Lung (tissue), 12 donors: ENCODE results near the gene ALCAM. TPM values are rescaled to one million over a fixed set of nuclear protein-coding genes. Genes with fewer than 3 reads are reported as not detected.

ENCODE experiments used
- ATAC-seq: fragments of 200-7000 bp; cut with Tn5 transposase; one replicate; pipeline ENCODE4 v1.9.1; 2020; ENCODE audit warnings: moderate number of reproducible peaks; ENCODE audit not compliant: insufficient read depth, low FRiP score
- DNase-seq, 3 donors: peaks; one replicate each; pipeline ENCODE4 v3.0.0-alpha.2; 2013 to 2017
- H3K27ac ChIP-seq, 2 donors: one replicate each; pipeline ENCODE4 v1.5.1; 2013; ENCODE audit warnings: mild to moderate bottlenecking in 2 of 2, moderate library complexity in 2 of 2, control low read depth in 1 of 2, inconsistent platforms in 1 of 2, low read depth in 1 of 2, low read length in 1 of 2
- H3K27me3 ChIP-seq, 3 donors: one replicate each; pipeline ENCODE4 v1.5.1; 2013; ENCODE audit warnings: low read length in 2 of 3; ENCODE audit not compliant: control insufficient read depth in 3 of 3, insufficient read depth in 3 of 3
- H3K36me3 ChIP-seq, 4 donors: one replicate each; pipeline ENCODE4 v1.5.1; 2013; ENCODE audit warnings: low read length in 4 of 4, mild to moderate bottlenecking in 1 of 4, moderate library complexity in 1 of 4; ENCODE audit not compliant: control insufficient read depth in 4 of 4, insufficient read depth in 4 of 4
- H3K4me1 ChIP-seq, 5 donors: one replicate each; pipeline ENCODE4 v1.5.1; 2013; ENCODE audit warnings: low read length in 5 of 5, mild to moderate bottlenecking in 2 of 5, moderate library complexity in 1 of 5; ENCODE audit not compliant: control insufficient read depth in 5 of 5, insufficient read depth in 5 of 5
- H3K4me3 ChIP-seq: one replicate; pipeline ENCODE4 v1.5.1; 2013; ENCODE audit warnings: mild to moderate bottlenecking, control low read depth, moderate library complexity
- H3K9ac ChIP-seq, 2 donors: one replicate each; pipeline ENCODE4 v1.5.1; 2013; ENCODE audit warnings: low read length in 2 of 2, control low read depth in 1 of 2; ENCODE audit not compliant: insufficient read depth in 1 of 2
- H3K9me3 ChIP-seq, 4 donors: one replicate each; pipeline ENCODE4 v1.5.1; 2013; ENCODE audit warnings: low read length in 3 of 4, mild to moderate bottlenecking in 1 of 4, moderate library complexity in 1 of 4; ENCODE audit not compliant: control insufficient read depth in 4 of 4, insufficient read depth in 3 of 4
- WGBS, 2 donors: extraction: QIAGEN DNeasy Blood & Tissue Kit; methylation state at CpG; one replicate each; pipeline ENCODE4 v1.1.7; 2013; 5-methylcytosine and 5-hydroxymethylcytosine counted together
- polyA plus RNA-seq, 2 donors: library from polyadenylated mRNA; stranded (reverse); fragments of 200-250 nt; gene quantifications; one replicate each; pipeline ENCODE4 v1.2.1, GENCODE V29; 2013
- total RNA-seq, 2 donors: library from RNA; depleted of rRNA in 1 of 2; stranded (reverse); fragments of >200 nt in 1 of 2; gene quantifications; one replicate each; pipeline ENCODE4 v1.2.1, GENCODE V29; 2014 to 2021
- TF ChIP-seq, protein P1 (sequence below): IDR thresholded peaks from 2 replicates; pipeline ENCODE4 v1.5.1; 2012; ENCODE audit warnings: mild to moderate bottlenecking; ENCODE audit errors: control extremely low read depth, extremely low read depth
- donor health status: control.
- donor health status: control.
- donor health status: Bipolar disorder and iron deficiency.
- donor health status: healthy.
- donor health status: DM: yes; HTN: yes; CAD: no.

ALCAM gene
- total and polyA plus RNA-seq, 4 donors = 55.9 to 252 (median 109) TPM

DNA sequence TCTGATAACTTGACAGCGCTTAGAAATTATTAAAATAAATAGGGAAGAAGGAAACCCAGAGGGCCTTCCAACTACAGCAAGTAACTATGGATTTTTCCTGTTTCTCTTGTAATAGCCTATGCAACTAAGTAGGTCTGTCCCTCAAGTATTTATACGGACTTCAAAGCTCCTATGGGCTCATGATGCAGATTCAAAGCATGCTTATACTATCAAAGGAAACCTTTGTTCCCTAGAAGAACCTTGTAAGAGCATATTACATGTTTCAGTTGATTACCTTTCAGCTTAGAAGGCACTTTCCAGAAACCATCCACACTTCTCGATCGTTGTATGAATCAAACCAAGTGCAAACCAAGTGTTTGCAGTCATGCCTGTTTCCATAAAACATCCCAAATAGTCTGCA, 158.8 kb downstream of the ALCAM start:
- H3K4me3 ChIP-seq = no peak overlapping the region
- H3K9me3 ChIP-seq = no peaks in the 10 kb centered on the region
- peaks cover 0 to 1% (median 0%) of the 10 kb centered on the region in 4 donors for H3K36me3 ChIP-seq
- TF ChIP-seq, protein P1, sequence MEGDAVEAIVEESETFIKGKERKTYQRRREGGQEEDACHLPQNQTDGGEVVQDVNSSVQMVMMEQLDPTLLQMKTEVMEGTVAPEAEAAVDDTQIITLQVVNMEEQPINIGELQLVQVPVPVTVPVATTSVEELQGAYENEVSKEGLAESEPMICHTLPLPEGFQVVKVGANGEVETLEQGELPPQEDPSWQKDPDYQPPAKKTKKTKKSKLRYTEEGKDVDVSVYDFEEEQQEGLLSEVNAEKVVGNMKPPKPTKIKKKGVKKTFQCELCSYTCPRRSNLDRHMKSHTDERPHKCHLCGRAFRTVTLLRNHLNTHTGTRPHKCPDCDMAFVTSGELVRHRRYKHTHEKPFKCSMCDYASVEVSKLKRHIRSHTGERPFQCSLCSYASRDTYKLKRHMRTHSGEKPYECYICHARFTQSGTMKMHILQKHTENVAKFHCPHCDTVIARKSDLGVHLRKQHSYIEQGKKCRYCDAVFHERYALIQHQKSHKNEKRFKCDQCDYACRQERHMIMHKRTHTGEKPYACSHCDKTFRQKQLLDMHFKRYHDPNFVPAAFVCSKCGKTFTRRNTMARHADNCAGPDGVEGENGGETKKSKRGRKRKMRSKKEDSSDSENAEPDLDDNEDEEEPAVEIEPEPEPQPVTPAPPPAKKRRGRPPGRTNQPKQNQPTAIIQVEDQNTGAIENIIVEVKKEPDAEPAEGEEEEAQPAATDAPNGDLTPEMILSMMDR = no peak
- no peaks in the 10 kb centered on the region for H3K4me1 ChIP-seq
- 64 to 79% methylated on average over 4 of the region's 4 CpGs for WGBS, 2 donors
- H3K9ac ChIP-seq = no peak overlapping the region
- H3K27me3 ChIP-seq = no peaks in the 10 kb centered on the region
- H3K27ac ChIP-seq = no peak overlapping the region
- DNase-seq (peak in 1 of 3 donors; percentile 52), ATAC-seq (no peak)

DNA sequence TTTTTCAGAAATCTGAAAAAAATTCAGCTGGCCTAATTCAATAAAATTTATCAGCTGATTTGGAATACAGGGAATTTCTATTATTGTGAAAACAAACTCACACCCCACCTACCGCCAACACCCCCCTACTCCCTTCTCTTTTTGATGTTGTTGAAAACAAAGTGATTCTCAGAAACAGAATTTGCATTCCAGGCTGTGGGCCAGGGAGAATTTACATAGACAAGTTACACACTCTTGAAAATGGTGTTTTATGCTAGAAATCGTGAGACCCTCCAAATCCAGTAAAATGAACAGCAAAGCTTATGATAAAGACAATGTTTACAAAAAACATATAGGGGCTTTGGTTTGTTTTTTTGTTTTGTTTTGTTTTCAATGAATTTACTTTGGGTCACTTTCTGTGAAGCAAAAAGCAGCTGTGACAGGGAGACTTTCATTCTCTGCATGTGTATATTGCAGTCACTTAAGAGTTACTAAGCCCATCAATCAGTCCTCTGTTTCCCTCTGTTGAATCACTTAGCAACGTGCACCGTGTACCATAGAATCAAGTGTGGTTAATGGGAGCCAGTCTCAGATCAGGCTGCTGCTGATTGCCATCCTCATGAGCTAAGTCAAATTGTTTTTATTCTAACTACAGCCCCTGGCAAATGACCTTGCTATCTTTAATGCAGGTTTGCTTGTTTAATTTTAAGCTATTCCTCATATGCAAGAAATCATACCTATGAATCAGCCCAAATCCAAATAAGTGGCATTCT, 159.8 kb downstream of the ALCAM start:
- H3K27me3 ChIP-seq = no peaks in the 10 kb centered on the region

DNA sequence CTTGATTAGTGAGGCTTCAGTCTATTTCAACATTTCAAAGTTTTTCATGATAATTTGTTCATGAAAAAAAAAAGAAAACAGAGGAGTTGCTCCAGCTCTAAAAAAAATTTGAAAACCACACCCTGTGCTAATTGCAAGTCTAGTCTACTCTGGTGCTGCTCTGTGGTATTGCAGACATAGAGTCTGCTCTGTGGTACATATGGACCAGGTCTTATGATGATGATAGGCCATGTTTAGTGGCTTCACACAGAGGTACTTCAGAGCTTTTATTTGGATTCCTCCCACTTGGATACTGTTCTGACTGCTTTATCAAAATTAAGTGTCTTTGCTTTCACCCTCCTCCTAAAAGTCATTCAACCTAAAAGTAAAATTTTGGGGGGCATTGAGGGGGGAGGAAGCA, 160.8 kb downstream of the ALCAM start:
- no peaks in the 10 kb centered on the region for H3K27me3 ChIP-seq
- no peak overlapping the region for H3K4me3 ChIP-seq
- H3K9me3 ChIP-seq = no peaks in the 10 kb centered on the region
- peaks cover 0 to 1% (median 0%) of the 10 kb centered on the region in 4 donors for H3K36me3 ChIP-seq
- TF ChIP-seq, protein P1 = no peak
- H3K27ac ChIP-seq = no peak overlapping the region
- H3K4me1 ChIP-seq = no peaks in the 10 kb centered on the region
- H3K9ac ChIP-seq = no peak overlapping the region
- DNase-seq (no peak), ATAC-seq (no peak)

More for the DNA sequence above, 159.8 kb downstream of the ALCAM start:
- H3K4me1 ChIP-seq = no peaks in the 10 kb centered on the region
- no peaks in the 10 kb centered on the region for H3K9me3 ChIP-seq
- 66 to 87% methylated on average over 4 of the region's 4 CpGs for WGBS, 2 donors
- H3K36me3 ChIP-seq = peaks cover 0 to 1% (median 0%) of the 10 kb centered on the region in 4 donors
- TF ChIP-seq, protein P1 = no peak
- peak in 2 of 3 donors; percentile 25 to 31 for DNase-seq
- H3K27ac ChIP-seq = no peak overlapping the region
- no peak for ATAC-seq
- H3K9ac ChIP-seq = no peak overlapping the region
- no peak overlapping the region for H3K4me3 ChIP-seq
